Liver (tissue), 9 donors: Measurements from ENCODE around the gene POLN. TPM values are rescaled to one million over a fixed set of nuclear protein-coding genes. Genes with fewer than 3 reads are reported as not detected.

Experiments
- DNase-seq: peaks from one replicate; pipeline ENCODE4 v3.0.0-alpha.2; 2017; ENCODE audit warnings: low spot score
- H3K27ac ChIP-seq, 2 donors: one replicate each; pipeline ENCODE4 v1.7.0; 2013; ENCODE audit warnings: inconsistent platforms in 2 of 2, low read length in 2 of 2, control low read depth in 1 of 2, low read depth in 1 of 2, mild to moderate bottlenecking in 1 of 2
- H3K27me3 ChIP-seq, 4 donors: one replicate each; pipeline versions ENCODE4 v1.6.1 to v1.7.0; 2013; ENCODE audit warnings: low read length in 3 of 4, inconsistent platforms in 1 of 4, mild to moderate bottlenecking in 1 of 4, moderate library complexity in 1 of 4; ENCODE audit not compliant: control insufficient read depth in 4 of 4, insufficient read depth in 4 of 4
- H3K36me3 ChIP-seq, 4 donors: one replicate each; pipeline versions ENCODE4 v1.6.1 to v1.7.0; 2013; ENCODE audit warnings: low read length in 3 of 4, mild to moderate bottlenecking in 3 of 4, low read depth in 1 of 4, moderate library complexity in 1 of 4; ENCODE audit not compliant: control insufficient read depth in 4 of 4, insufficient read depth in 3 of 4
- H3K4me1 ChIP-seq, 4 donors: one replicate each; pipeline versions ENCODE4 v1.6.1 to v1.7.0; 2013; ENCODE audit warnings: low read length in 3 of 4, mild to moderate bottlenecking in 3 of 4, moderate library complexity in 1 of 4; ENCODE audit not compliant: control insufficient read depth in 4 of 4, insufficient read depth in 4 of 4
- H3K4me3 ChIP-seq, 3 donors: one replicate each; pipeline versions ENCODE4 v1.6.1 to v1.7.0; 2013; ENCODE audit warnings: low read length in 3 of 3, control low read depth in 1 of 3, low read depth in 1 of 3, mild to moderate bottlenecking in 1 of 3
- H3K9ac ChIP-seq, 2 donors: one replicate each; pipeline ENCODE4 v1.7.0; 2013; ENCODE audit warnings: low read length in 2 of 2, mild to moderate bottlenecking in 2 of 2, moderate library complexity in 2 of 2, control low read depth in 1 of 2, low read depth in 1 of 2
- H3K9me3 ChIP-seq, 4 donors: one replicate each; pipeline versions ENCODE4 v1.6.1 to v1.7.0; 2013; ENCODE audit warnings: low read length in 3 of 4; ENCODE audit not compliant: control insufficient read depth in 4 of 4
- CTCF ChIP-seq: fragments of 150-350 bp; IDR thresholded peaks from 2 replicates; pipeline ENCODE4 v1.5.1; 2017; ENCODE audit warnings: improper control_type of control experiment, low read depth, low read length; ENCODE audit not compliant: missing input control
- EGR1 ChIP-seq, 2 donors: IDR thresholded peaks; 2 replicates each; pipeline ENCODE4 v1.6.1; 2016 to 2018; ENCODE audit warnings: antibody characterized with exemption in 2 of 2, low read depth in 2 of 2
- FOXA1 ChIP-seq: IDR thresholded peaks from 2 replicates; pipeline ENCODE4 v1.6.1; 2016; ENCODE audit warnings: antibody characterized with exemption
- GABPA ChIP-seq, 2 donors: IDR thresholded peaks in 1 of 2; conservative IDR thresholded peaks in 1 of 2; 2 replicates each; pipeline ENCODE4 v1.6.1; 2016; ENCODE audit warnings: antibody characterized with exemption in 2 of 2, mild to moderate bottlenecking in 1 of 2, moderate library complexity in 1 of 2
- HNF4A ChIP-seq, 2 donors: conservative IDR thresholded peaks; 2 replicates each; pipeline ENCODE4 v1.6.1; 2016; ENCODE audit warnings: antibody characterized with exemption in 2 of 2, mild to moderate bottlenecking in 2 of 2
- HNF4G ChIP-seq: IDR thresholded peaks from 2 replicates; pipeline ENCODE4 v1.6.1; 2016; ENCODE audit warnings: antibody characterized with exemption
- JUND ChIP-seq, 2 donors: IDR thresholded peaks; 2 replicates each; pipeline ENCODE4 v1.6.1; 2016; ENCODE audit warnings: antibody characterized with exemption in 2 of 2
- MAX ChIP-seq: IDR thresholded peaks from 2 replicates; pipeline ENCODE4 v1.6.1; 2016; ENCODE audit warnings: antibody characterized with exemption
- NR2F2 ChIP-seq: IDR thresholded peaks from 2 replicates; pipeline ENCODE4 v1.6.1; 2016; ENCODE audit warnings: antibody characterized with exemption
- RAD21 ChIP-seq, 2 donors: IDR thresholded peaks; 2 replicates each; pipeline ENCODE4 v1.6.1; 2016; ENCODE audit warnings: antibody characterized with exemption in 2 of 2, mild to moderate bottlenecking in 2 of 2
- REST ChIP-seq: IDR thresholded peaks from 2 replicates; pipeline ENCODE4 v1.6.1; 2016; ENCODE audit warnings: antibody characterized with exemption, mild to moderate bottlenecking
- SP1 ChIP-seq: IDR thresholded peaks from 2 replicates; pipeline ENCODE4 v1.6.1; 2018; ENCODE audit warnings: antibody characterized with exemption, mild to moderate bottlenecking
- TAF1 ChIP-seq: conservative IDR thresholded peaks from 2 replicates; pipeline ENCODE4 v1.6.1; 2016; ENCODE audit warnings: antibody characterized with exemption, mild to moderate bottlenecking
- YY1 ChIP-seq: IDR thresholded peaks from 2 replicates; pipeline ENCODE4 v1.6.1; 2016; ENCODE audit warnings: antibody characterized with exemption, mild to moderate bottlenecking
- ZBTB33 ChIP-seq: IDR thresholded peaks from 2 replicates; pipeline ENCODE4 v1.6.1; 2016; ENCODE audit warnings: antibody characterized with exemption
- WGBS: extraction: QIAGEN DNeasy Blood & Tissue Kit; methylation state at CpG from one replicate; pipeline ENCODE4 v1.1.7; 2013; 5-methylcytosine and 5-hydroxymethylcytosine counted together
- polyA plus RNA-seq, 2 donors: library from polyadenylated mRNA; stranded (reverse) in 1 of 2; unstranded in 1 of 2; fragments of 200-250 nt in 1 of 2; fragments of >200 nt in 1 of 2; fragmentation: Nextera tagmentation in 1 of 2; extraction: Ambion mirVana in 1 of 2; gene quantifications; one replicate each; pipeline versions ENCODE4 v1.2.1 to v1.2.3, GENCODE V29; 2013 to 2015
- total RNA-seq, 2 donors: library from RNA; depleted of rRNA; stranded (reverse); fragments of >200 nt; gene quantifications; one replicate each; pipeline ENCODE4 v1.2.3, GENCODE V29; 2014
- donor health status: healthy.
- donor health status: healthy.
- donor health status: healthy.
- donor health status: healthy.
- donor health status: healthy.

The POLN gene
- total and polyA plus RNA-seq, 4 donors, result 0.44 to 2.3 (median 1.4) TPM

GRCh38 chr4:2136726-2137125 is 105.2 kb downstream of the POLN start:
- no peak overlapping the region for H3K27ac ChIP-seq
- TF ChIP-seq REST, result no peak
- no peak for TF ChIP-seq ZBTB33
- TF ChIP-seq FOXA1, result no peak
- TF ChIP-seq TAF1, result no peak
- TF ChIP-seq SP1, result no peak
- TF ChIP-seq EGR1 (IDR thresholded peaks at IDR 0.05; ENCODE audit: low read depth in 2 of 2), result no peak
- no peak for TF ChIP-seq RAD21 (IDR thresholded peaks at IDR 0.05)
- TF ChIP-seq CTCF, result no peak
- no peak for TF ChIP-seq YY1
- no peak for TF ChIP-seq NR2F2
- no peak for TF ChIP-seq HNF4G
- no peaks in the 10 kb centered on the region for H3K36me3 ChIP-seq
- no peak overlapping the region for H3K4me3 ChIP-seq
- no peaks in the 10 kb centered on the region for H3K4me1 ChIP-seq
- H3K9me3 ChIP-seq, result peaks cover 0 to 4% (median 2%) of the 10 kb centered on the region in 4 donors
- no peak overlapping the region for H3K9ac ChIP-seq
- H3K27me3 ChIP-seq, result no peaks in the 10 kb centered on the region
- no peak for DNase-seq
- WGBS, result 88% methylated on average over 7 of the region's 7 CpGs

GRCh38 chr4:2135083-2135482 is 106.8 kb downstream of the POLN start:
- no peak overlapping the region for H3K9ac ChIP-seq
- DNase-seq, result no peak
- 78% methylated on average over 8 of the region's 8 CpGs for WGBS
- TF ChIP-seq JUND (IDR thresholded peaks at IDR 0.05), result no peak
- no peak for TF ChIP-seq EGR1 (IDR thresholded peaks at IDR 0.05; ENCODE audit: low read depth in 2 of 2)
- TF ChIP-seq GABPA (IDR thresholded peaks at IDR 0.05 in 1 of 2, conservative IDR thresholded peaks at IDR 0.05 in 1 of 2), result no peak
- no peak for TF ChIP-seq RAD21 (IDR thresholded peaks at IDR 0.05)
- TF ChIP-seq MAX, result no peak
- TF ChIP-seq FOXA1, result no peak
- TF ChIP-seq REST, result no peak
- TF ChIP-seq TAF1, result no peak
- no peak for TF ChIP-seq NR2F2
- TF ChIP-seq SP1, result no peak
- no peak for TF ChIP-seq ZBTB33
- TF ChIP-seq CTCF, result no peak
- TF ChIP-seq HNF4A (conservative IDR thresholded peaks at IDR 0.05), result no peak
- TF ChIP-seq YY1, result no peak

More at GRCh38 chr4:2135083-2135482, 106.8 kb downstream of the POLN start:
- Histone ChIP-seq H3K4me3 (no peak overlapping the region), H3K27me3 (no peaks in the 10 kb centered on the region), H3K9me3 (peaks cover 0 to 6% (median 4%) of the 10 kb centered on the region in 4 donors), H3K27ac (no peak overlapping the region), H3K36me3 (no peaks in the 10 kb centered on the region), H3K4me1 (no peaks in the 10 kb centered on the region)
